Osteocyte (in vitro differentiated cells): ENCODE data around the gene COG3. TPM values are rescaled to one million over a fixed set of nuclear protein-coding genes. Genes with fewer than 3 reads are reported as not detected.

Experiments
- DNase-seq: peaks from one replicate; pipeline ENCODE4 v3.0.0; 2021; ENCODE audit warnings: mixed read lengths; ENCODE audit not compliant: unreplicated experiment; ENCODE audit errors: extremely low spot score
- H3K27ac Mint-ChIP-seq: one replicate; pipeline ENCODE4 v1.8.0; 2021; ENCODE audit warnings: mild to moderate bottlenecking, mixed read lengths; ENCODE audit not compliant: unreplicated experiment
- H3K27me3 Mint-ChIP-seq: one replicate; pipeline ENCODE4 v1.8.0; 2021; ENCODE audit warnings: mixed read lengths; ENCODE audit not compliant: unreplicated experiment
- H3K36me3 Mint-ChIP-seq: one replicate; pipeline ENCODE4 v1.8.0; 2021; ENCODE audit warnings: mixed read lengths; ENCODE audit not compliant: unreplicated experiment
- H3K4me1 Mint-ChIP-seq: one replicate; pipeline ENCODE4 v1.8.0; 2021; ENCODE audit warnings: mixed read lengths; ENCODE audit not compliant: unreplicated experiment
- H3K4me3 Mint-ChIP-seq: one replicate; pipeline ENCODE4 v1.8.0; 2021; ENCODE audit warnings: mild to moderate bottlenecking, moderate library complexity, mixed read lengths; ENCODE audit not compliant: unreplicated experiment
- H3K9me3 Mint-ChIP-seq: one replicate; pipeline ENCODE4 v1.8.0; 2021; ENCODE audit warnings: mixed read lengths; ENCODE audit not compliant: unreplicated experiment
- CTCF ChIP-seq: fragments of 200-600 bp; sonication (generic); IDR thresholded peaks from 2 replicates; pipeline ENCODE4 v1.5.0; 2021; ENCODE audit warnings: antibody characterized with exemption, mild to moderate bottlenecking, moderate library complexity
- total RNA-seq: library from RNA; stranded (reverse); gene quantifications from 2 replicates; pipeline ENCODE4 v1.2.1, GENCODE V29; 2021

COG3 gene
- total RNA-seq, 1 donor from 2014 or later = 31.0 TPM

- H3K27me3 Mint-ChIP-seq = no peaks in the 10 kb centered on the region
- peaks cover 5% of the 10 kb centered on the region for H3K4me1 Mint-ChIP-seq
- no peak overlapping the region for H3K4me3 Mint-ChIP-seq
- no peak overlapping the region for H3K27ac Mint-ChIP-seq
- H3K9me3 Mint-ChIP-seq = no peaks in the 10 kb centered on the region
- H3K36me3 Mint-ChIP-seq = peaks cover 47% of the 10 kb centered on the region
- DNase-seq = no peak
- no peak for TF ChIP-seq CTCF
Observed at GRCh38 chr13:45506811-45507210, 42.1 kb downstream of the COG3 start.

- DNase-seq = no peak
Observed at GRCh38 chr13:45508776-45509175, 44.0 kb downstream of the COG3 start.

GRCh38 chr13:45510672-45511071 is 45.9 kb downstream of the COG3 start:
- H3K36me3 Mint-ChIP-seq = peaks cover 36% of the 10 kb centered on the region
- no peak for TF ChIP-seq CTCF

More at GRCh38 chr13:45508776-45509175, 44.0 kb downstream of the COG3 start:
- TF ChIP-seq CTCF = no peak
- Mint-ChIP-seq H3K4me3 (no peak overlapping the region), H3K9me3 (no peaks in the 10 kb centered on the region), H3K27me3 (no peaks in the 10 kb centered on the region), H3K36me3 (peaks cover 41% of the 10 kb centered on the region), H3K4me1 (peaks cover 4% of the 10 kb centered on the region), H3K27ac (no peak overlapping the region)

GRCh38 chr13:45511310-45512097 is 46.8 kb downstream of the COG3 start:
- H3K27ac Mint-ChIP-seq = peak overlapping the region; percentile 24
- no peak overlapping the region for H3K4me3 Mint-ChIP-seq
- no peaks in the 10 kb centered on the region for H3K27me3 Mint-ChIP-seq
- DNase-seq = no peak
- H3K4me1 Mint-ChIP-seq = peaks cover 4% of the 10 kb centered on the region
- peaks cover 32% of the 10 kb centered on the region for H3K36me3 Mint-ChIP-seq
- H3K9me3 Mint-ChIP-seq = no peaks in the 10 kb centered on the region
- TF ChIP-seq CTCF = peak; percentile 86

More at GRCh38 chr13:45510672-45511071, 45.9 kb downstream of the COG3 start:
- Mint-ChIP-seq H3K27ac (no peak overlapping the region), H3K9me3 (no peaks in the 10 kb centered on the region), H3K27me3 (no peaks in the 10 kb centered on the region), H3K4me3 (no peak overlapping the region), H3K4me1 (peaks cover 4% of the 10 kb centered on the region)
- no peak for DNase-seq

GRCh38 chr13:45512098-45512496 is 47.4 kb downstream of the COG3 start:
- Mint-ChIP-seq H3K4me1 (peaks cover 2% of the 10 kb centered on the region), H3K27me3 (no peaks in the 10 kb centered on the region), H3K27ac (no peak overlapping the region), H3K9me3 (no peaks in the 10 kb centered on the region), H3K36me3 (peaks cover 29% of the 10 kb centered on the region), H3K4me3 (no peak overlapping the region)
- no peak for DNase-seq
- TF ChIP-seq CTCF = no peak
